ENCODE data around the gene PDZD2.

The PDZD2 gene

DNA sequence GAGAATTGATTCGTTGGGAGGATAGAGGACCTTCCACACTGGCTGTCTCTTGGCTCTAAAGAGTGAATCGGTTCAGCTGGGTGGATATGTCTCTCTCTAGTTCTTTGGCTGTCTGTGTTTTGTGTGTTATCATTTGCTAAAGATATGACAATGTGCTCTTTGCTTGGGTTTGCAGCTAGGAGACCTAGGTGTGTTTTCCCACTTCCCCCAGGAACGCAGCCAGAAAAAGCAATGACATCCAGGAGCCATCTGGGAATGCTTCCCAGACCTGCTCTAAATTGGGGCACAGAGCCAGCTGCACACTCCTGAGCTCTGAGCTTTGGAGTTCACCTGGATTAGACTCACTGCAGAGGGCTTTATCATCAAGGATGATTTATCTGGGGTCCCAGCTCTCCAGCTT, 12.8 kb upstream of the PDZD2 start:
- Histone ChIP-seq H3K27me3 (no peaks in the 10 kb centered on the region), H3K36me3 (no peaks in the 10 kb centered on the region)
- TF ChIP-seq, protein P1, sequence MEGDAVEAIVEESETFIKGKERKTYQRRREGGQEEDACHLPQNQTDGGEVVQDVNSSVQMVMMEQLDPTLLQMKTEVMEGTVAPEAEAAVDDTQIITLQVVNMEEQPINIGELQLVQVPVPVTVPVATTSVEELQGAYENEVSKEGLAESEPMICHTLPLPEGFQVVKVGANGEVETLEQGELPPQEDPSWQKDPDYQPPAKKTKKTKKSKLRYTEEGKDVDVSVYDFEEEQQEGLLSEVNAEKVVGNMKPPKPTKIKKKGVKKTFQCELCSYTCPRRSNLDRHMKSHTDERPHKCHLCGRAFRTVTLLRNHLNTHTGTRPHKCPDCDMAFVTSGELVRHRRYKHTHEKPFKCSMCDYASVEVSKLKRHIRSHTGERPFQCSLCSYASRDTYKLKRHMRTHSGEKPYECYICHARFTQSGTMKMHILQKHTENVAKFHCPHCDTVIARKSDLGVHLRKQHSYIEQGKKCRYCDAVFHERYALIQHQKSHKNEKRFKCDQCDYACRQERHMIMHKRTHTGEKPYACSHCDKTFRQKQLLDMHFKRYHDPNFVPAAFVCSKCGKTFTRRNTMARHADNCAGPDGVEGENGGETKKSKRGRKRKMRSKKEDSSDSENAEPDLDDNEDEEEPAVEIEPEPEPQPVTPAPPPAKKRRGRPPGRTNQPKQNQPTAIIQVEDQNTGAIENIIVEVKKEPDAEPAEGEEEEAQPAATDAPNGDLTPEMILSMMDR (IDR thresholded peaks at IDR 0.05): no peak

DNA sequence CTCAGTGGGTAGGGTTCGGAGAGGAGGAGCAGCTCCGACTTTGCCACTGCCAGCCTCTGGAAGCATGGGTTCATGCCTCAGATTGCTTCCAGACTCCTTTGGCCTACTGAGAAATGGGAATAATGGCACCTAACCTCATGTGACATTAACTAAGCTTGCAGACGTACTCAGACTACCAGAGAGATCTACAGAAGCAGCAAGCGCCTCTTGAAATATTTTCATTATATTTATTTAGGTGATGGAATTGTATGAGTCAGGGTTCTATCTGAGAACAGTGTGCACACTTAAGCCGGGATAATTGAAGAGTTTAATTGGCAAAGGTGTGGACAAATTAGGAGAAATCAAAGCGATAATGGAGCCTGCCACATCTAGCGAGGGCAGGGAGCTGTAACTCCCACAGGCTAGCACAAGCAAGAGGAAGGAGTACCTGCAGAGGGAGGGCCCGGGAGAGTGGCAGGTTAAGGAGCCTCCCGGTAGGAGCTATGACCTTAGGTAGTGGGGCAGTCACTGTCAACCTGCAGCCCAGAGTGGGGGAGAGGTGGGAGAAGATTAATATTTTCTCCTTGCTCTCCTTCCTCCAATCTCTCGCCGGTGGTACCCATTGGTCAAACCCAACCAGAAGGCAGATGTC, 12.2 kb upstream of the PDZD2 start:
- Histone ChIP-seq H3K4me1 (ENCODE audit: control insufficient read depth in 1 of 2, insufficient read depth in 1 of 2, low read depth in 1 of 2, low read length in 1 of 2) (no peaks in the 10 kb centered on the region), H3K4me3 (ENCODE audit: low read depth in 1 of 2, low read length in 1 of 2) (no peak overlapping the region), H3K27ac (no peak overlapping the region), H3K9me3 (no peaks in the 10 kb centered on the region), H3K36me3 (no peaks in the 10 kb centered on the region), H3K27me3 (no peaks in the 10 kb centered on the region)
- TF ChIP-seq, protein P1 (IDR thresholded peaks at IDR 0.05): no peak

More for the DNA sequence above, 12.8 kb upstream of the PDZD2 start:
- H3K4me1 ChIP-seq (ENCODE audit: control insufficient read depth in 1 of 2, insufficient read depth in 1 of 2, low read depth in 1 of 2, low read length in 1 of 2): no peaks in the 10 kb centered on the region
- H3K9me3 ChIP-seq: no peaks in the 10 kb centered on the region
- no peak overlapping the region for H3K4me3 ChIP-seq (ENCODE audit: low read depth in 1 of 2, low read length in 1 of 2)
- H3K27ac ChIP-seq: no peak overlapping the region

DNA sequence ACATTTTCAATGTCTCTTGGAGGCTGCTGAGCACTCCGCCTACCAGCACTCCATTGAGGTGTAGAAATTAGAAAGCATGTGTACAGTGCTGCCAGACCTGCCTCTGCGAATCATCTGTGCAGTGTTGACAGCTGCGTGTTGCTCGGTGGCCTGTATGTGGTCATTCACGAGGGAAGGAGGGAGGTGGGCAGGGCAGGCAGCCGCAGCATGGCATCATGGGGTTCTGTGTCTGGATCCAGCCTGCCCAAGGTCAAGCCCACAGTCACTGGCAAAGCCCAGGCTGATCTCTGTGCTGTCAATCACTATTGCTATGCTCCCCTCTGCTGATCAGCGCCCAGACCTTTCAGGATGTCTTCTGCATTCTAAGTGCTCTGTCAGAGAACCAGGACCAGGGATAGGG, 8.0 kb upstream of the PDZD2 start:
- TF ChIP-seq, protein P1 (IDR thresholded peaks at IDR 0.05): no peak
- Histone ChIP-seq H3K4me3 (ENCODE audit: low read depth in 1 of 2, low read length in 1 of 2) (no peak overlapping the region), H3K9me3 (no peaks in the 10 kb centered on the region), H3K27ac (no peak overlapping the region), H3K4me1 (ENCODE audit: control insufficient read depth in 1 of 2, insufficient read depth in 1 of 2, low read depth in 1 of 2, low read length in 1 of 2) (no peaks in the 10 kb centered on the region), H3K36me3 (no peaks in the 10 kb centered on the region), H3K27me3 (peaks cover 2% of the 10 kb centered on the region)

DNA sequence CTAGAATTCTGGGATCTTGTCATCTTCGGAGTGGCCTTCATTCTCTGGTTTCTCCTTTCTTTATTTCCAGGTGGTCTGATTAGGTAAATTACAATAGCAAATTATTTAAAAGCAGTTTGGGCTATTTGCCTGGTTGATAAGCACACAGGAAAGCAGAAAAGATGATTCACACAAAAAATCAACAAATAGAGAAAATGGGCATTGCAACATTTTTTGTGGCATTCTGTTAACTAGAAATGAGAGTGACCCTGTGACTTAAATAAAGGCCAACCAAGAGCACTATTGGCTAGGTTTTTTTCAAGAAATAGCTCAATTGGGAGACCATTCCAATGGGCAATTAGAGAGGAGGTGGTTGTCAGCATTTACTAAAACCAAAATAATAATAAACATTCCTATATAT, 6.5 kb upstream of the PDZD2 start:
- H3K4me3 ChIP-seq (ENCODE audit: low read depth in 1 of 2, low read length in 1 of 2): no peak overlapping the region
- H3K4me1 ChIP-seq (ENCODE audit: control insufficient read depth in 1 of 2, insufficient read depth in 1 of 2, low read depth in 1 of 2, low read length in 1 of 2): no peaks in the 10 kb centered on the region
- no peak overlapping the region for H3K27ac ChIP-seq
- TF ChIP-seq, protein P1 (IDR thresholded peaks at IDR 0.05): no peak
- no peaks in the 10 kb centered on the region for H3K9me3 ChIP-seq
- H3K36me3 ChIP-seq: no peaks in the 10 kb centered on the region
- peaks cover 17% of the 10 kb centered on the region for H3K27me3 ChIP-seq

DNA sequence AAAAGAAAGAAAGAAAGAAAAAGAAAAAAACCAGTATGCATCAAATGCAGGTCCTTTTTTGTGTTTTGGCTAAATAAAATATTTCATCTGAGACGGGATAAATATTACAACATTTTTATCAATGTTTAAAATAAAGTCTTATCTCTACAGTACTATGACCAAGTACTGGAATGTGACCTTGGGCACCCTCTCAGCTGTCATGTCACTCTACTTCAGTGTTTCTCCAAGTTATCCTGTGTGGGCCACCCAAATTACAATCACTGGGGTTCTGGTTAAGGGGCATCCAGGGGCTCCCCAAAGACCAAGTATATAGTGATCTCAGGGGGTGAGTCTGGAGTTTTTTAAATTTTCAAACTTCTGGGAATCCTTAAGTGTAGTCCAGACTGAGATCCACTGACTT, 3.5 kb upstream of the PDZD2 start:
- H3K4me1 ChIP-seq (ENCODE audit: control insufficient read depth in 1 of 2, insufficient read depth in 1 of 2, low read depth in 1 of 2, low read length in 1 of 2): peaks cover 4 to 5% of the 10 kb centered on the region in 2 experiments
- H3K9me3 ChIP-seq: no peaks in the 10 kb centered on the region
- H3K36me3 ChIP-seq: no peaks in the 10 kb centered on the region
- H3K27me3 ChIP-seq: peaks cover 47% of the 10 kb centered on the region
- TF ChIP-seq, protein P1 (IDR thresholded peaks at IDR 0.05): no peak
- no peak overlapping the region for H3K4me3 ChIP-seq (ENCODE audit: low read depth in 1 of 2, low read length in 1 of 2)
- H3K27ac ChIP-seq: no peak overlapping the region

Data from neutrophil (primary cell).